AG04450 (cell line): ENCODE measurements around the gene AUTS2. TPM values are rescaled to one million over a fixed set of nuclear protein-coding genes. Genes with fewer than 3 reads are reported as not detected.

Source experiments
- CTCF ChIA-PET: fragments of 300-600, 350-600 bp; formaldehyde crosslinking; extraction: SDS; loops from one replicate; lab custom pipeline; 2022; ENCODE audit warnings: antibody characterized with exemption, inconsistent platforms; lab: Charles Lee
- POLR2A ChIA-PET: fragments of 350-600 bp; formaldehyde crosslinking; extraction: SDS; loops from one replicate; lab custom pipeline; 2021; ENCODE audit warnings: antibody characterized with exemption, inconsistent platforms; lab: Yijun Ruan, JAX
- DNase-seq: peaks from one replicate; pipeline ENCODE4 v3.0.0-alpha.2; 2011; ENCODE audit warnings: low read depth, low spot score
- H3K27ac ChIP-seq: one replicate; pipeline ENCODE4 v1.5.1; 2012; ENCODE audit warnings: low read depth, low read length, control low read depth
- H3K27me3 ChIP-seq: one replicate; pipeline ENCODE4 v1.6.0; 2012; ENCODE audit warnings: low read length; ENCODE audit not compliant: control insufficient read depth, insufficient read depth
- H3K4me3 ChIP-seq: 2 replicates; pipeline ENCODE4 v1.5.1; 2011; ENCODE audit warnings: mild to moderate bottlenecking, low read depth, low read length, control low read depth
- H3K9me3 ChIP-seq: 2 replicates; pipeline ENCODE4 v1.5.1; 2012; ENCODE audit warnings: low read length; ENCODE audit not compliant: control insufficient read depth, insufficient read depth
- CTCF ChIP-seq: IDR thresholded peaks from 2 replicates; pipeline ENCODE4 v1.5.1; 2011; ENCODE audit warnings: low read depth, low read length, control low read depth, inconsistent platforms
- polyA plus RNA-seq: library from polyadenylated mRNA; depleted of rRNA; stranded (reverse); fragments of >200 nt; gene quantifications from 2 replicates; pipeline ENCODE4 v1.2.3, GENCODE V29; 2011

AUTS2 gene
- polyA plus RNA-seq, 1 experiment = 1.5 TPM

- Histone ChIP-seq H3K27me3 (no peaks in the 10 kb centered on the region), H3K9me3 (no peaks in the 10 kb centered on the region), H3K27ac (no peak overlapping the region), H3K4me3 (no peak overlapping the region)
- CTCF ChIA-PET = no interaction called here
- no peak for DNase-seq
- TF ChIP-seq CTCF = no peak
- POLR2A ChIA-PET = no interaction called here
These were observed 21.8 kb downstream of the AUTS2 start for GRCh38 chr7:69620063-69620462.

GRCh38 chr7:69620650-69621049 lies 22.4 kb downstream of the AUTS2 start:
- Histone ChIP-seq H3K4me3 (no peak overlapping the region), H3K27me3 (no peaks in the 10 kb centered on the region), H3K9me3 (no peaks in the 10 kb centered on the region), H3K27ac (no peak overlapping the region)
- POLR2A ChIA-PET = no interaction called here
- TF ChIP-seq CTCF = no peak
- no peak for DNase-seq
- CTCF ChIA-PET = no interaction called here

GRCh38 chr7:69622014-69622835 lies 23.9 kb downstream of the AUTS2 start:
- no peak for DNase-seq
- TF ChIP-seq CTCF = no peak
- ChIA-PET POLR2A (no interaction called here), CTCF (no interaction called here)
- Histone ChIP-seq H3K4me3 (no peak overlapping the region), H3K27ac (no peak overlapping the region), H3K9me3 (no peaks in the 10 kb centered on the region), H3K27me3 (no peaks in the 10 kb centered on the region)

- no peak for TF ChIP-seq CTCF
- Histone ChIP-seq H3K27ac (no peak overlapping the region), H3K27me3 (no peaks in the 10 kb centered on the region), H3K9me3 (no peaks in the 10 kb centered on the region), H3K4me3 (no peak overlapping the region)
- ChIA-PET CTCF (no interaction called here), POLR2A (no interaction called here)
- DNase-seq = no peak
These were observed 24.7 kb downstream of the AUTS2 start for GRCh38 chr7:69622960-69623359.

- no peaks in the 10 kb centered on the region for H3K27me3 ChIP-seq
- POLR2A ChIA-PET = no interaction called here
These were observed 26.4 kb downstream of the AUTS2 start for GRCh38 chr7:69624435-69625230.

More at GRCh38 chr7:69624435-69625230, 26.4 kb downstream of the AUTS2 start:
- DNase-seq = no peak
- no peaks in the 10 kb centered on the region for H3K9me3 ChIP-seq
- H3K27ac ChIP-seq = no peak overlapping the region
- CTCF ChIA-PET = no interaction called here
- TF ChIP-seq CTCF = no peak
- no peak overlapping the region for H3K4me3 ChIP-seq
